GM12878 (cell line): ENCODE measurements around the gene TM4SF1. TPM values are rescaled to one million over a fixed set of nuclear protein-coding genes. Genes with fewer than 3 reads are reported as not detected.

Source experiments
- ATAC-seq: fragments of 200-7000 bp; cut with Tn5 transposase; 3 replicates; pipeline ENCODE4 v1.9.1; 2020; ENCODE audit warnings: mild to moderate bottlenecking, moderate library complexity
- BruUV-seq: library from RNA; stranded (reverse); fragments of 400-500 nt; replicated peaks from 2 replicates; lab custom pipeline; 2021; lab: Mats Ljungman, UMichigan
- CTCF ChIA-PET: fragments of 300-600 bp; sonication (Branson Sonifier 250); formaldehyde crosslinking; extraction: SDS; loops from one replicate; lab custom pipeline; 2021; ENCODE audit warnings: inconsistent platforms; lab: Yijun Ruan, JAX
- POLR2A ChIA-PET: fragments of 350-600 bp; formaldehyde crosslinking; extraction: SDS; loops from one replicate; lab custom pipeline; 2021; ENCODE audit warnings: inconsistent platforms; lab: Charles Lee
- RAD21 ChIA-PET: fragments of 300-600 bp; sonication (Branson Sonifier 250); formaldehyde crosslinking; loops from one replicate; lab custom pipeline; 2023; ENCODE audit warnings: antibody characterized with exemption; ENCODE audit not compliant: unreplicated experiment; lab: Charles Lee
- SMC1A ChIA-PET: fragments of 300-600 bp; sonication (Branson Sonifier 250); formaldehyde crosslinking; loops from one replicate; lab custom pipeline; 2023; ENCODE audit not compliant: unreplicated experiment, uncharacterized antibody; lab: Charles Lee
- DNase-seq: peaks from one replicate; pipeline ENCODE4 v3.0.0-alpha.2; 2011; ENCODE audit warnings: low read depth, low spot score
- FAIRE-seq: peaks from 3 replicates; lab custom pipeline; 2011; peaks lifted over from hg19 to GRCh38; lab: Jason Lieb, UNC
- H2AFZ ChIP-seq: 2 replicates; pipeline ENCODE4 v1.6.0; 2011; ENCODE audit warnings: low read depth, low read length, control low read depth; ENCODE audit not compliant: control insufficient read depth
- H3K27ac ChIP-seq: 2 replicates; pipeline ENCODE4 v1.5.1; 2011; ENCODE audit warnings: control low read depth; ENCODE audit not compliant: control insufficient read depth, insufficient read depth
- H3K27me3 ChIP-seq, 2 experiments: replicated peaks in 1 of 2; 2 replicates each; pipeline versions ENCODE4 v1.6.0 to v1.6.1; 2011; ENCODE audit warnings: low read length in 1 of 2; ENCODE audit not compliant: control insufficient read depth in 2 of 2, insufficient read depth in 2 of 2
- H3K36me3 ChIP-seq, 2 experiments: 2 replicates each; pipeline ENCODE4 v1.5.1; 2011; ENCODE audit warnings: low read length in 1 of 2; ENCODE audit not compliant: control insufficient read depth in 2 of 2, insufficient read depth in 2 of 2
- H3K4me1 ChIP-seq: 2 replicates; pipeline ENCODE4 v1.6.1; 2011; ENCODE audit warnings: mild to moderate bottlenecking, low read length, moderate library complexity, mixed read lengths; ENCODE audit not compliant: control insufficient read depth, insufficient read depth
- H3K4me2 ChIP-seq: 2 replicates; pipeline ENCODE4 v1.6.0; 2011; ENCODE audit warnings: control low read depth; ENCODE audit not compliant: control insufficient read depth, insufficient read depth
- H3K4me3 ChIP-seq: fragments of 200-600 bp; sonication (generic); 2 replicates; pipeline ENCODE4 v1.5.1; 2016
- H3K79me2 ChIP-seq: 2 replicates; pipeline ENCODE4 v1.6.0; 2011; ENCODE audit warnings: low read length; ENCODE audit not compliant: control insufficient read depth, insufficient read depth
- H3K9ac ChIP-seq: 2 replicates; pipeline ENCODE4 v1.8.0; 2011; ENCODE audit warnings: low read length, control low read depth, mixed read lengths; ENCODE audit not compliant: control insufficient read depth, insufficient read depth
- H3K9me3 ChIP-seq: replicated peaks from 3 replicates; pipeline ENCODE4 v1.5.1; 2011; ENCODE audit warnings: mild to moderate bottlenecking, low read length; ENCODE audit not compliant: control insufficient read depth, insufficient read depth
- H4K20me1 ChIP-seq: 2 replicates; pipeline ENCODE4 v1.6.0; 2011; ENCODE audit not compliant: control insufficient read depth, insufficient read depth
- CEBPZ ChIP-seq: fragments of 150-350 bp; IDR thresholded peaks from 2 replicates; pipeline ENCODE4 v1.6.1; 2016; ENCODE audit warnings: low read depth, low read length
- EGR1 ChIP-seq, 2 experiments: IDR thresholded peaks; 1 replicate in 1 of 2; 2 replicates in 1 of 2; pipeline ENCODE4 v1.6.1; 2011 to 2012; ENCODE audit warnings: low read depth in 2 of 2, low read length in 2 of 2, borderline replicate concordance in 1 of 2, mild to moderate bottlenecking in 1 of 2, moderate library complexity in 1 of 2
- JUND ChIP-seq: IDR thresholded peaks from 2 replicates; pipeline ENCODE4 v1.6.1; 2012; ENCODE audit warnings: low read depth, mild to moderate bottlenecking, low read length, improper control_type of control experiment, moderate library complexity
- KAT2A ChIP-seq: conservative IDR thresholded peaks from 2 replicates; pipeline ENCODE4 v1.6.1; 2011; ENCODE audit warnings: low read depth, low read length; ENCODE audit not compliant: control insufficient read depth
- MEF2B ChIP-seq: fragments of 450-650 bp; IDR thresholded peaks from 2 replicates; pipeline ENCODE4 v1.6.1; 2018; ENCODE audit warnings: mild to moderate bottlenecking, moderate library complexity; ENCODE audit not compliant: partially characterized antibody, poor library complexity, severe bottlenecking
- PAX8 ChIP-seq: fragments of 450-650 bp; IDR thresholded peaks from 2 replicates; pipeline ENCODE4 v1.6.1; 2017; ENCODE audit warnings: mild to moderate bottlenecking, moderate library complexity
- ZNF207 ChIP-seq: fragments of 450-650 bp; IDR thresholded peaks from 2 replicates; pipeline ENCODE4 v1.6.1; 2014; ENCODE audit warnings: antibody characterized with exemption, mild to moderate bottlenecking, borderline replicate concordance
- ZSCAN29 ChIP-seq: fragments of 450-650 bp; IDR thresholded peaks from 2 replicates; pipeline ENCODE4 v1.6.1; 2017; ENCODE audit warnings: mild to moderate bottlenecking, moderate library complexity
- WGBS: methylation state at CpG from one replicate; pipeline ENCODE4 v1.1.6; 2016; ENCODE audit warnings: low lambda C conversion rate; ENCODE audit not compliant: insufficient replicate concordance, insufficient coverage; ENCODE audit errors: missing lambda C conversion rate; 5-methylcytosine and 5-hydroxymethylcytosine counted together
- in situ Hi-C: fragments of 300-500 bp; cut with MboI; formaldehyde crosslinking; loops from 9 replicates; pipeline ENCODE4 v1.14.3; 2018; ENCODE audit warnings: mixed read lengths
- intact Hi-C: fragments of 100-400 bp; cut with micrococcal nuclease; formaldehyde crosslinking; loops from one replicate; pipeline ENCODE4 v1.14.2; 2022; ENCODE audit not compliant: unreplicated experiment
- polyA plus RNA-seq, 11 experiments: library from polyadenylated mRNA; depleted of rRNA in 4 of 11; unstranded in 6 of 11; stranded (reverse) in 5 of 11; fragments of >200 nt; fragmentation: Nextera tagmentation in 4 of 11; fragmentation: Illumina TruSeq in 1 of 11; extraction: Ambion mirVana in 4 of 11; extraction: Trizol in 1 of 11; gene quantifications; 1 replicate in 1 of 11; 2 replicates in 10 of 11; pipeline versions ENCODE4 v1.2.1 to v1.2.3, GENCODE V29; 2011 to 2016; ENCODE audit warnings: inconsistent platforms in 2 of 11, missing spikeins in 2 of 11, low read depth in 1 of 11
- total RNA-seq, 4 experiments: library from RNA; depleted of rRNA in 3 of 4; stranded (reverse); fragments of >200 nt in 3 of 4; fragmentation: Illumina TruSeq in 1 of 4; extraction: Trizol in 1 of 4; gene quantifications; 2 replicates each; pipeline versions ENCODE4 v1.2.1 to v1.2.3, GENCODE V29; 2013 to 2021
- TF ChIP-seq, protein P1 (sequence below): fragments of 450-650 bp; formaldehyde crosslinking; IDR thresholded peaks from 2 replicates; pipeline ENCODE4 v1.4.0; 2022; ENCODE audit warnings: mild to moderate bottlenecking, moderate library complexity

TM4SF1 gene
- total and polyA plus RNA-seq, 10 of the 15 experiments (the other 5 are each of a cell fraction or from before 2014, with no cell fraction given): 0.05 to 1.2 TPM; not detected in 8

GRCh38 chr3:149390772-149391212, 13.3 kb upstream of the TM4SF1 start:
- DNase-seq (no peak), ATAC-seq (no peak)
- Histone ChIP-seq H3K9me3 (no peaks in the 10 kb centered on the region), H3K27ac (no peak overlapping the region)
- 53% methylated on average over 6 of the region's 6 CpGs for WGBS
- TF ChIP-seq MEF2B: no peak
- no peak for TF ChIP-seq CEBPZ
- no peak for TF ChIP-seq EGR1 (IDR thresholded peaks at IDR 0.05; ENCODE audit: borderline replicate concordance in 1 of 2, low read depth in 2 of 2, low read length in 2 of 2)
- TF ChIP-seq JUND: no peak
- TF ChIP-seq, protein P1, sequence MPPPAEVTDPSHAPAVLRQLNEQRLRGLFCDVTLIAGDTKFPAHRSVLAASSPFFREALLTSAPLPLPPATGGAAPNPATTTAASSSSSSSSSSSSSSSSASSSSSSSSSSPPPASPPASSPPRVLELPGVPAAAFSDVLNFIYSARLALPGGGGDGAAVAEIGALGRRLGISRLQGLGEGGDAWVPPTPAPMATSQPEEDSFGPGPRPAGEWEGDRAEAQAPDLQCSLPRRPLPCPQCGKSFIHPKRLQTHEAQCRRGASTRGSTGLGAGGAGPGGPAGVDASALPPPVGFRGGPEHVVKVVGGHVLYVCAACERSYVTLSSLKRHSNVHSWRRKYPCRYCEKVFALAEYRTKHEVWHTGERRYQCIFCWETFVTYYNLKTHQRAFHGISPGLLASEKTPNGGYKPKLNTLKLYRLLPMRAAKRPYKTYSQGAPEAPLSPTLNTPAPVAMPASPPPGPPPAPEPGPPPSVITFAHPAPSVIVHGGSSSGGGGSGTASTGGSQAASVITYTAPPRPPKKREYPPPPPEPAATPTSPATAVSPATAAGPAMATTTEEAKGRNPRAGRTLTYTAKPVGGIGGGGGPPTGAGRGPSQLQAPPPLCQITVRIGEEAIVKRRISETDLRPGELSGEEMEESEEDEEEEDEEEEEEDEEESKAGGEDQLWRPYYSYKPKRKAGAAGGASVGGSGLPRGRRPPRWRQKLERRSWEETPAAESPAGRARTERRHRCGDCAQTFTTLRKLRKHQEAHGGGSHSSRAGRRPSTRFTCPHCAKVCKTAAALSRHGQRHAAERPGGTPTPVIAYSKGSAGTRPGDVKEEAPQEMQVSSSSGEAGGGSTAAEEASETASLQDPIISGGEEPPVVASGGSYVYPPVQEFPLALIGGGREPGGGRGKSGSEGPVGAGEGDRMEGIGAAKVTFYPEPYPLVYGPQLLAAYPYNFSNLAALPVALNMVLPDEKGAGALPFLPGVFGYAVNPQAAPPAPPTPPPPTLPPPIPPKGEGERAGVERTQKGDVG (CRISPR knock-in tag): no peak
- TF ChIP-seq PAX8: no peak
- no peak for TF ChIP-seq ZNF207
- no peak for TF ChIP-seq KAT2A
- no peak for TF ChIP-seq ZSCAN29
- TF ChIP-seq, all 136 proteins: peak for 0
- Histone ChIP-seq H3K27me3 (no peaks in the 10 kb centered on the region), H3K4me3 (no peak overlapping the region), H4K20me1 (no peaks in the 10 kb centered on the region), H3K4me1 (no peaks in the 10 kb centered on the region), H2AFZ (no peak overlapping the region), H3K4me2 (no peak overlapping the region), H3K79me2 (no peaks in the 10 kb centered on the region), H3K9ac (no peak overlapping the region), H3K36me3 (no peaks in the 10 kb centered on the region)
- no peak for FAIRE-seq
- ChIA-PET SMC1A (interaction anchor here (0.8 to 6.1 kb wide), 2 partner anchors 20 to 89 kb away, joined by 3 to 24 read pairs; no protein-coding TSS in a partner anchor), POLR2A (no interaction called here), RAD21 (interaction anchor here (1.0 kb wide), 1 partner anchor 89 kb away, joined by 4 read pairs; no protein-coding TSS in a partner anchor), CTCF (interaction anchor here (0.9 to 3.7 kb wide), 3 partner anchors 40 to 97 kb away, joined by 3 to 25 read pairs (median 3); no protein-coding TSS in a partner anchor)
- BruUV-seq: no TSS peak
- in situ Hi-C loops (no loop called here), intact Hi-C loops (no loop called here)
